Raji (cell line): ENCODE data around the gene ADAMTS17.

Source experiments
- POLR2A ChIP-seq: IDR thresholded peaks from 2 replicates; pipeline ENCODE4 v1.6.1; 2011; ENCODE audit warnings: low read depth, low read length, control low read depth; ENCODE audit not compliant: insufficient read depth

The ADAMTS17 gene

GRCh38 chr15:100341750-100342560 lies at the start of gene ADAMTS17:
Gene ADAMTS17, minus strand, starts transcription at chr15:100341975. Its CDS starts 76 bp downstream, at chr15:100341899.
- no peak for TF ChIP-seq POLR2A

- TF ChIP-seq POLR2A: no peak
Observed at GRCh38 chr15:100385300-100386050, 43.7 kb upstream of the ADAMTS17 start.

GRCh38 chr15:100384108-100384410 lies 42.3 kb upstream of the ADAMTS17 start:
- TF ChIP-seq POLR2A: no peak

GRCh38 chr15:100383302-100384107 lies 41.7 kb upstream of the ADAMTS17 start:
- TF ChIP-seq POLR2A: no peak

GRCh38 chr15:100373942-100374341 lies 32.2 kb upstream of the ADAMTS17 start:
- no peak for TF ChIP-seq POLR2A

GRCh38 chr15:100373120-100373896 lies 31.5 kb upstream of the ADAMTS17 start:
- TF ChIP-seq POLR2A: no peak

- TF ChIP-seq POLR2A: no peak
Observed at GRCh38 chr15:100372739-100373119, 31.0 kb upstream of the ADAMTS17 start.

- no peak for TF ChIP-seq POLR2A
Observed at GRCh38 chr15:100355342-100355741, 13.6 kb upstream of the ADAMTS17 start.

GRCh38 chr15:100353449-100353848 lies 11.7 kb upstream of the ADAMTS17 start:
- no peak for TF ChIP-seq POLR2A

GRCh38 chr15:100350434-100351226 lies 8.9 kb upstream of the ADAMTS17 start:
- no peak for TF ChIP-seq POLR2A

- 0 out of 2 replicates have a peak, but pooled peaks have one; percentile 15 for TF ChIP-seq POLR2A
Observed at GRCh38 chr15:100349696-100350433, 8.1 kb upstream of the ADAMTS17 start.

- TF ChIP-seq POLR2A: no peak
Observed at GRCh38 chr15:100349321-100349695, 7.5 kb upstream of the ADAMTS17 start.

- no peak for TF ChIP-seq POLR2A
Observed at GRCh38 chr15:100348578-100348977, 6.8 kb upstream of the ADAMTS17 start.
